Testis (tissue), 3 donors: Measurements from ENCODE around the gene IL1RAPL2. TPM values are rescaled to one million over a fixed set of nuclear protein-coding genes. Genes with fewer than 3 reads are reported as not detected.

ENCODE experiments used
- DNase-seq: peaks from one replicate; pipeline ENCODE4 v3.0.0-alpha.2; 2019
- H3K27ac ChIP-seq, 2 donors: fragments of 200-600 bp; sonication (generic); one replicate each; pipeline ENCODE4 v1.5.1; 2019
- H3K27me3 ChIP-seq: fragments of 200-600 bp; sonication (generic); one replicate; pipeline ENCODE4 v1.5.1; 2019
- H3K36me3 ChIP-seq: fragments of 200-600 bp; sonication (generic); one replicate; pipeline ENCODE4 v1.5.1; 2017; ENCODE audit warnings: low read depth; ENCODE audit errors: missing control alignments
- H3K4me1 ChIP-seq: fragments of 200-600 bp; sonication (generic); one replicate; pipeline ENCODE4 v1.5.1; 2019
- H3K4me3 ChIP-seq, 2 donors: fragments of 200-600 bp; sonication (generic); one replicate each; pipeline ENCODE4 v1.5.1; 2017 to 2019
- H3K9me3 ChIP-seq: fragments of 200-600 bp; sonication (generic); one replicate; pipeline ENCODE4 v1.5.1; 2017
- POLR2A ChIP-seq: fragments of 450-650 bp; IDR thresholded peaks from one replicate; pipeline ENCODE4 v1.6.1; 2017; ENCODE audit warnings: antibody characterized with exemption, mild to moderate bottlenecking, moderate library complexity
- WGBS, 2 donors: methylation state at CpG; one replicate each; pipeline ENCODE4 v1.1.5; 2018; 5-methylcytosine and 5-hydroxymethylcytosine counted together
- intact Hi-C: fragments of 100-400 bp; cut with DNase I; formaldehyde crosslinking; loops from one replicate; pipeline ENCODE4 v1.15.1; 2023; ENCODE audit warnings: low total_unique reads
- polyA plus RNA-seq: library from polyadenylated mRNA; stranded (reverse); fragments of 350-450 nt; fragmentation: Illumina TruSeq; extraction: RNeasy Lipid Tissue Mini Kit (QIAGEN cat#74804); gene quantifications from one replicate; pipeline ENCODE4 v1.2.3, GENCODE V29; 2014; ENCODE audit warnings: low read depth, low replicate concordance; ENCODE audit not compliant: insufficient read depth
- total RNA-seq, 2 donors: library from RNA; depleted of rRNA; stranded (reverse); fragments of >200 nt; gene quantifications; one replicate each; pipeline ENCODE4 v1.2.3, GENCODE V29; 2016
- TF ChIP-seq, protein P1 (sequence below), 3 experiments: fragments of 450-650 bp in 2 of 3; fragments of 200-600 bp in 1 of 3; sonication (generic) in 1 of 3; IDR thresholded peaks; one replicate each; pipeline ENCODE4 v1.5.1; 2016 to 2019; ENCODE audit warnings: antibody characterized with exemption in 3 of 3, mild to moderate bottlenecking in 2 of 3, moderate library complexity in 1 of 3

IL1RAPL2 gene
- total and polyA plus RNA-seq, 3 donors from 2014 or later: 0.47 to 1.3 (median 1.2) TPM

DNA sequence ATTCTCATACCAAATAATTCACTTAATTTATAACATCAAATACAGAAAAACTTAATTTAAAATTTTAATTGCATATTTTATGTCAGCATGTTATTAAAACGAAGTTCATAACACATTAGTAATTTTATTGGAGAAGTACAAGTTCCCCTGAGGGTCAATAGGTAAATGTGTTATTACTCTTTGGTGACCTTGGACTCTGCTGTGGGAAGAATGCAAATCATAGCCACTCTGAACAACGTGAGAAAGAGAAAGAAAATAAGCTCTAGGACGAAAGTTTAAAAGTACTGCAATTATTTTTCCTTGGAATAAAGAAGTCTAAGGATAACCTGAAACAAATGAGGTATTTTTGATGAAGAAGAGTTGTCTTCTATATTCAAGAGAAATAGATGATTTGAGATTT, 115.2 kb downstream of the IL1RAPL2 start:
- H3K4me3 ChIP-seq: no peak overlapping the region
- TF ChIP-seq, protein P1, sequence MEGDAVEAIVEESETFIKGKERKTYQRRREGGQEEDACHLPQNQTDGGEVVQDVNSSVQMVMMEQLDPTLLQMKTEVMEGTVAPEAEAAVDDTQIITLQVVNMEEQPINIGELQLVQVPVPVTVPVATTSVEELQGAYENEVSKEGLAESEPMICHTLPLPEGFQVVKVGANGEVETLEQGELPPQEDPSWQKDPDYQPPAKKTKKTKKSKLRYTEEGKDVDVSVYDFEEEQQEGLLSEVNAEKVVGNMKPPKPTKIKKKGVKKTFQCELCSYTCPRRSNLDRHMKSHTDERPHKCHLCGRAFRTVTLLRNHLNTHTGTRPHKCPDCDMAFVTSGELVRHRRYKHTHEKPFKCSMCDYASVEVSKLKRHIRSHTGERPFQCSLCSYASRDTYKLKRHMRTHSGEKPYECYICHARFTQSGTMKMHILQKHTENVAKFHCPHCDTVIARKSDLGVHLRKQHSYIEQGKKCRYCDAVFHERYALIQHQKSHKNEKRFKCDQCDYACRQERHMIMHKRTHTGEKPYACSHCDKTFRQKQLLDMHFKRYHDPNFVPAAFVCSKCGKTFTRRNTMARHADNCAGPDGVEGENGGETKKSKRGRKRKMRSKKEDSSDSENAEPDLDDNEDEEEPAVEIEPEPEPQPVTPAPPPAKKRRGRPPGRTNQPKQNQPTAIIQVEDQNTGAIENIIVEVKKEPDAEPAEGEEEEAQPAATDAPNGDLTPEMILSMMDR (IDR thresholded peaks at IDR 0.05): no peak
- no peak for TF ChIP-seq POLR2A
- H3K27me3 ChIP-seq: no peaks in the 10 kb centered on the region
- DNase-seq: no peak
- no peak overlapping the region for H3K27ac ChIP-seq
- 41 to 55% methylated on average over 3 of the region's 3 CpGs for WGBS, 2 donors
- intact Hi-C loops: no loop called here
- H3K36me3 ChIP-seq: no peaks in the 10 kb centered on the region
- no peaks in the 10 kb centered on the region for H3K9me3 ChIP-seq
- no peaks in the 10 kb centered on the region for H3K4me1 ChIP-seq

- intact Hi-C loops: no loop called here
- H3K4me1 ChIP-seq: no peaks in the 10 kb centered on the region
- H3K27ac ChIP-seq: no peak overlapping the region
- no peaks in the 10 kb centered on the region for H3K27me3 ChIP-seq
- DNase-seq: no peak
- no peak for TF ChIP-seq POLR2A
- TF ChIP-seq, protein P1 (IDR thresholded peaks at IDR 0.05): no peak
- H3K36me3 ChIP-seq: no peaks in the 10 kb centered on the region
- H3K9me3 ChIP-seq: no peaks in the 10 kb centered on the region
- no peak overlapping the region for H3K4me3 ChIP-seq
- 88 to 89% methylated on average over 2 of the region's 2 CpGs for WGBS, 2 donors
These were observed 118.1 kb downstream of the IL1RAPL2 start for GRCh38 chrX:104684077-104684476.

GRCh38 chrX:104695593-104695992, 129.6 kb downstream of the IL1RAPL2 start:
- intact Hi-C loops: no loop called here
- TF ChIP-seq, protein P1 (IDR thresholded peaks at IDR 0.05): no peak
- no peak for TF ChIP-seq POLR2A
- no peak for DNase-seq
- Histone ChIP-seq H3K4me3 (no peak overlapping the region), H3K4me1 (no peaks in the 10 kb centered on the region), H3K27me3 (no peaks in the 10 kb centered on the region), H3K9me3 (no peaks in the 10 kb centered on the region), H3K36me3 (no peaks in the 10 kb centered on the region), H3K27ac (no peak overlapping the region)
- 94 to 96% methylated on average over 5 to 9 of the region's 9 CpGs for WGBS, 2 donors

GRCh38 chrX:104696667-104697066, 130.7 kb downstream of the IL1RAPL2 start:
- no peaks in the 10 kb centered on the region for H3K4me1 ChIP-seq
- intact Hi-C loops: no loop called here
- no peak overlapping the region for H3K4me3 ChIP-seq
- DNase-seq: no peak
- no peaks in the 10 kb centered on the region for H3K9me3 ChIP-seq
- H3K27me3 ChIP-seq: no peaks in the 10 kb centered on the region
- H3K27ac ChIP-seq: no peak overlapping the region
- WGBS, 2 donors: 31 to 64% methylated on average over 1 of the region's 1 CpG
- TF ChIP-seq, protein P1 (IDR thresholded peaks at IDR 0.05): no peak
- H3K36me3 ChIP-seq: no peaks in the 10 kb centered on the region

- H3K27ac ChIP-seq: no peak overlapping the region
- intact Hi-C loops: no loop called here
- no peaks in the 10 kb centered on the region for H3K36me3 ChIP-seq
- H3K4me3 ChIP-seq: no peak overlapping the region
- no peaks in the 10 kb centered on the region for H3K9me3 ChIP-seq
- TF ChIP-seq, protein P1 (IDR thresholded peaks at IDR 0.05): no peak
- TF ChIP-seq POLR2A: no peak
- no peak for DNase-seq
- H3K27me3 ChIP-seq: no peaks in the 10 kb centered on the region
- H3K4me1 ChIP-seq: no peaks in the 10 kb centered on the region
These were observed 131.3 kb downstream of the IL1RAPL2 start for GRCh38 chrX:104697294-104697693.
